NCI-H774 (cell line): ENCODE results near the gene PTPRD.
A peak's percentile ranks its signal among the peaks of the same experiment; 100 is the strongest.

ENCODE experiments used
- DNase-seq: peaks from one replicate; lab custom pipeline; 2025; lab: John Stamatoyannopoulos, UW

The PTPRD gene

GRCh38 chr9:8643896-8644295 lies 1968.9 kb downstream of the PTPRD start:
- no peak for DNase-seq

- no peak for DNase-seq
Observed at GRCh38 chr9:8643464-8643863, 1969.3 kb downstream of the PTPRD start.

GRCh38 chr9:8640761-8641160 lies 1972.0 kb downstream of the PTPRD start:
- DNase-seq, result no peak

GRCh38 chr9:8637626-8638025 lies 1975.2 kb downstream of the PTPRD start:
- DNase-seq, result no peak

GRCh38 chr9:8633784-8634183 lies 1979.0 kb downstream of the PTPRD start:
- DNase-seq, result no peak

GRCh38 chr9:8632493-8632892 lies 1980.3 kb downstream of the PTPRD start:
- DNase-seq, result no peak

GRCh38 chr9:8628791-8629190 lies 1984.0 kb downstream of the PTPRD start:
- DNase-seq, result no peak

- peak; percentile 49 for DNase-seq
Observed at GRCh38 chr9:8627976-8628679, 1984.7 kb downstream of the PTPRD start.

GRCh38 chr9:8622871-8623270 lies 1989.9 kb downstream of the PTPRD start:
- DNase-seq, result no peak

- no peak for DNase-seq
Observed at GRCh38 chr9:8622222-8622802, 1990.5 kb downstream of the PTPRD start.

GRCh38 chr9:8621416-8621815 lies 1991.4 kb downstream of the PTPRD start:
- DNase-seq, result no peak

- DNase-seq, result no peak
Observed at GRCh38 chr9:8616414-8616813, 1996.4 kb downstream of the PTPRD start.

- no peak for DNase-seq
Observed at GRCh38 chr9:8614926-8615440, 1997.8 kb downstream of the PTPRD start.

- no peak for DNase-seq
Observed at GRCh38 chr9:8613346-8613825, 1999.4 kb downstream of the PTPRD start.

- no peak for DNase-seq
Observed at GRCh38 chr9:8611153-8611552, 2001.6 kb downstream of the PTPRD start.

GRCh38 chr9:8610256-8610655 lies 2002.5 kb downstream of the PTPRD start:
- DNase-seq, result no peak

- DNase-seq, result no peak
Observed at GRCh38 chr9:8605096-8605495, 2007.7 kb downstream of the PTPRD start.

GRCh38 chr9:8604201-8604600 lies 2008.6 kb downstream of the PTPRD start:
- no peak for DNase-seq

GRCh38 chr9:8600914-8601680 lies 2011.7 kb downstream of the PTPRD start:
- no peak for DNase-seq

- no peak for DNase-seq
Observed at GRCh38 chr9:8599937-8600336, 2012.9 kb downstream of the PTPRD start.

- no peak for DNase-seq
Observed at GRCh38 chr9:8589476-8589875, 2023.3 kb downstream of the PTPRD start.

GRCh38 chr9:8585036-8585435 lies 2027.8 kb downstream of the PTPRD start:
- no peak for DNase-seq

GRCh38 chr9:8579661-8580060 lies 2033.1 kb downstream of the PTPRD start:
- DNase-seq, result no peak
